Measurements from ENCODE around the gene PIGP. TPM values are rescaled to one million over a fixed set of nuclear protein-coding genes. Genes with fewer than 3 reads are reported as not detected.

The PIGP gene
- total and polyA plus RNA-seq, 2 of the 8 experiments (the other 6 are each of a cell fraction or from before 2014, with no cell fraction given): 11.3 to 18.0 TPM

DNA sequence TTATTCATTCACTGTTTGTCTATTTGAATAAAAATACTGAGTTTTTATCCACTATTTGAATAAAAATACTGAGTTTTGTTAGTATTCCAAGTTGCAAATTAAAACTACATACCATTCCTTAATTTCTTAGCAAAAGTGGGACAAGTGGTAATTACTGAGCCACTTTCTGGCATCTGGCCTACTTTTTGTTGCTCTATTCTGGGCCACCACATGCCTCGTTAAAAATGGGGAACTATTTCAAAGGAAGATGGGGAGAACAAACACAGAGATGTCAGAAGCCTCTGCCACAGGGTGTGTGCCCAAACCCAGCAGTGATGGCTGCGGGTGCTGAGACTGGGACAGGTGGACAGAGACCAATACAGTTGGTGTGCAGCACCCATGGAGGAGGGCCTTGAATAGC is 14.6 kb downstream of the PIGP start:
- no peak overlapping the region for H3K14ac ChIP-seq (ENCODE audit: insufficient read length)
- no peak for FAIRE-seq
- CTCF ChIA-PET (ENCODE audit: partially characterized antibody): interaction anchor here (0.6 to 2.6 kb wide), 3 partner anchors 9 to 85 kb away, joined by 3 to 7 read pairs (median 4); no protein-coding TSS in a partner anchor
- H3K4me1 ChIP-seq (replicated peaks in 1 of 4; ENCODE audit: control insufficient read depth in 3 of 4, insufficient read depth in 4 of 4, low read length in 3 of 4): peaks cover 5 to 13% (median 9%) of the 10 kb centered on the region in 4 experiments
- H2AK5ac ChIP-seq (ENCODE audit: low read depth, low read length): no peak overlapping the region; the same call in 1 of the 2 replicates
- H2BK5ac ChIP-seq (ENCODE audit: low read depth, low read length): no peak overlapping the region
- no peak overlapping the region for H3K4me2 ChIP-seq (ENCODE audit: insufficient read depth in 1 of 2, low read depth in 2 of 2, low read length in 2 of 2)
- no peak overlapping the region for H2BK20ac ChIP-seq (ENCODE audit: low read length)
- no peak overlapping the region for H2AFZ ChIP-seq (ENCODE audit: low read length)
- H4K20me1 ChIP-seq (replicated peaks in 1 of 2; ENCODE audit: control insufficient read depth in 1 of 2, insufficient read depth in 2 of 2, low read length in 2 of 2): no peaks in the 10 kb centered on the region
- POLR2A ChIA-PET (ENCODE audit: partially characterized antibody): no interaction called here
- no peak overlapping the region for H3K56ac ChIP-seq (replicated peaks; ENCODE audit: insufficient read length, low read depth, low read length)
- no peaks in the 10 kb centered on the region for H3K79me2 ChIP-seq (ENCODE audit: control insufficient read depth in 1 of 2, insufficient read depth in 2 of 2, low read length in 2 of 2)
- H3K36me3 ChIP-seq (ENCODE audit: control insufficient read depth in 2 of 4, insufficient read depth in 4 of 4, low read length in 3 of 4): no peaks in the 10 kb centered on the region
- no peak overlapping the region for H3K9ac ChIP-seq (replicated peaks in 1 of 4; ENCODE audit: extremely low read depth in 1 of 4, low read depth in 3 of 4, low read length in 3 of 4)
- no peak overlapping the region for H2BK120ac ChIP-seq (replicated peaks; ENCODE audit: low read depth, low read length)
- no peak for DNase-seq (ENCODE audit: low read depth in 1 of 2, low spot score in 2 of 2)
- no peak overlapping the region for H3K4ac ChIP-seq (replicated peaks; ENCODE audit: insufficient read length, low read depth, low read length)
- H2BK15ac ChIP-seq (ENCODE audit: low read length): no peak overlapping the region
- H3K18ac ChIP-seq (ENCODE audit: extremely low read depth, low read length): no peak overlapping the region
- peaks cover 0 to 3% of the 10 kb centered on the region in 2 experiments; a peak in 1 of 4 replicates for H3K9me3 ChIP-seq (ENCODE audit: insufficient read depth in 2 of 2, low read depth in 1 of 2, low read length in 1 of 2)
- no peak overlapping the region for H4K5ac ChIP-seq (ENCODE audit: insufficient read length, low read depth, low read length)
- H3K27ac ChIP-seq (ENCODE audit: low read depth, low read length): no peak overlapping the region
- no peaks in the 10 kb centered on the region for H3K79me1 ChIP-seq (ENCODE audit: low read depth, low read length)
- no peak overlapping the region for H3K4me3 ChIP-seq (ENCODE audit: extremely low read depth in 1 of 4, insufficient read depth in 2 of 4, low read depth in 3 of 4, low read length in 4 of 4)
- no peak overlapping the region for H4K8ac ChIP-seq (ENCODE audit: extremely low read depth, insufficient read depth, low read length)
- H3K23me2 ChIP-seq (ENCODE audit: low read depth, low read length): no peaks in the 10 kb centered on the region
- no peak overlapping the region for H4K91ac ChIP-seq (replicated peaks; ENCODE audit: insufficient read length, low read length)
- WGBS, 2 experiments (ENCODE audit: extremely low coverage in 1 of 2, insufficient coverage in 1 of 2, insufficient read length in 1 of 2, insufficient replicate concordance in 2 of 2, low coverage in 1 of 2, low lambda C conversion rate in 2 of 2, missing lambda C conversion rate in 1 of 2): 75% methylated on average over 2 of the region's 2 CpGs; no CpG with 5 or more reads in 1 of the 2 experiments
- no peak overlapping the region; the same call in 1 of the 2 replicates for H2BK12ac ChIP-seq (ENCODE audit: low read depth, low read length)
- no peak overlapping the region for H3K23ac ChIP-seq (ENCODE audit: insufficient read length)
- no peaks in the 10 kb centered on the region for H3K27me3 ChIP-seq (replicated peaks in 1 of 4; ENCODE audit: control insufficient read depth in 3 of 4, extremely low read depth in 1 of 4, insufficient read depth in 3 of 4, low read length in 3 of 4)

All from H1 (cell line).